AG04449 (cell line): ENCODE measurements around the gene PTPRJ.
"Not testable (repeated sequence)": the region's sequence is repeated elsewhere in the genome, so short reads cannot be mapped to it uniquely, and the experiment has no call there.

ENCODE experiments used
- CTCF ChIA-PET: fragments of 350-600 bp; formaldehyde crosslinking; extraction: SDS; loops from one replicate; lab custom pipeline; 2021; ENCODE audit warnings: antibody characterized with exemption; lab: Yijun Ruan, JAX
- POLR2A ChIA-PET: fragments of 400-600, 350-600 bp; formaldehyde crosslinking; extraction: SDS; loops from one replicate; lab custom pipeline; 2020; ENCODE audit warnings: antibody characterized with exemption, inconsistent platforms; lab: Yijun Ruan, JAX
- DNase-seq: peaks from one replicate; pipeline ENCODE4 v3.0.0-alpha.2; 2010; ENCODE audit warnings: low read depth, low spot score
- H3K4me3 ChIP-seq: 2 replicates; pipeline ENCODE4 v1.5.1; 2011; ENCODE audit warnings: low read depth, mild to moderate bottlenecking, control low read depth, low read length
- CTCF ChIP-seq: IDR thresholded peaks from one replicate; pipeline ENCODE4 v1.5.1; 2011; ENCODE audit warnings: mild to moderate bottlenecking, moderate library complexity, low read length, control low read depth, inconsistent platforms; ENCODE audit not compliant: insufficient read depth; ENCODE audit errors: missing control alignments

PTPRJ gene

GRCh38 chr11:47980088-47980906 is at the start of gene PTPRJ:
Gene PTPRJ (plus strand): TSS chr11:47980559. CDS start chr11:47980913, 354 bp downstream.
- CTCF ChIA-PET = interaction anchor here (3.9 kb wide), 1 partner anchor 128 kb away, joined by 21 read pairs; no protein-coding TSS in a partner anchor
- TF ChIP-seq CTCF = no peak
- no peak for DNase-seq
- peak within 1 kb of the TSS; percentile 65 for H3K4me3 ChIP-seq
- POLR2A ChIA-PET = no interaction called here

- H3K4me3 ChIP-seq = no peak overlapping the region
- TF ChIP-seq CTCF = no peak
- ChIA-PET POLR2A (interaction anchor here (0.6 to 1.9 kb wide), 4 partner anchors 66 to 175 kb away, joined by 3 to 10 read pairs (median 3); no protein-coding TSS in a partner anchor), CTCF (interaction anchor here (0.6 to 15.5 kb wide), 12 partner anchors 8 to 240 kb away, joined by 3 to 591 read pairs (median 3); no protein-coding TSS in a partner anchor)
- DNase-seq = no peak
These were observed 47.8 kb upstream of the PTPRJ start for GRCh38 chr11:47932544-47932943.

GRCh38 chr11:47933797-47934196 is 46.6 kb upstream of the PTPRJ start:
- DNase-seq, H3K4me3 ChIP-seq, POLR2A ChIA-PET: not testable (repeated sequence)
- CTCF ChIA-PET = interaction anchor here (0.6 to 15.5 kb wide), 37 partner anchors 8 to 373 kb away, joined by 3 to 591 read pairs (median 4); no protein-coding TSS in a partner anchor

- CTCF ChIA-PET = interaction anchor here (1.1 to 15.5 kb wide), 5 partner anchors 8 to 181 kb away, joined by 3 to 591 read pairs (median 5); no protein-coding TSS in a partner anchor
- no peak for DNase-seq
- TF ChIP-seq CTCF = no peak
- H3K4me3 ChIP-seq = no peak overlapping the region
- POLR2A ChIA-PET = interaction anchor here (0.7 kb wide), 1 partner anchor 113 kb away, joined by 3 read pairs; no protein-coding TSS in a partner anchor
These were observed 41.4 kb upstream of the PTPRJ start for GRCh38 chr11:47938791-47939560.

GRCh38 chr11:47940904-47941649 is 39.3 kb upstream of the PTPRJ start:
- no peak for TF ChIP-seq CTCF
- ChIA-PET CTCF (interaction anchor here (2.0 to 15.5 kb wide), 2 partner anchors 88 to 170 kb away, joined by 5 to 591 read pairs; no protein-coding TSS in a partner anchor), POLR2A (no interaction called here)
- DNase-seq = no peak
- H3K4me3 ChIP-seq = no peak overlapping the region
